ENCODE data around the gene COPZ2. TPM values are rescaled to one million over a fixed set of nuclear protein-coding genes. Genes with fewer than 3 reads are reported as not detected.
A peak's percentile ranks its signal among the peaks of the same experiment; 100 is the strongest.
"Not testable (repeated sequence)": the region's sequence is repeated elsewhere in the genome, so short reads cannot be mapped to it uniquely, and the experiment has no call there.

The COPZ2 gene
- total RNA-seq, 2 experiments from 2014 or later = 4.9 to 6.2 TPM

DNA sequence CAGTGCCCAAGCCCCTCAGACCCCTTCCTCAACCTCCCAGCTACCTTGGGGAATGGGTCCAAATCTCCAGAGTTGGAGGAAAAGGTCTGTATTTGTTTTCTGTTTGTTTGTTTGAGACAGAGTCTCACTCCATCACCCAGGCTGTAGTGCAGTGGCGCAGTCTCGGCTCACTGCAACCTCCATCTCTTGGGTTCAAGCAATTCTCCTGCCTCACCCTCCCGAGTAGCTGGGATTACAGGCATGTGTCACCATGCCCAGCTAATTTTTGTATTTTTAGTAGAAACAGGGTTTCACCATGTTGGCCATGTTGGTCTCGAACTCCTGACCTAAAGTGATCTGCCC lies 19.8 kb downstream of the COPZ2 start:
- intact Hi-C loops (cut with micrococcal nuclease) = loop anchor here (1.0 kb wide), 1 partner anchor 68 kb away; no protein-coding TSS in a partner anchor
- POLR2A ChIA-PET = interaction anchor here (0.6 to 1.1 kb wide), 3 partner anchors 67 to 175 kb away, joined by 3 to 5 read pairs (median 3); no protein-coding TSS in a partner anchor
- H3K9me3 Mint-ChIP-seq; H3K36me3 Mint-ChIP-seq; H3K27ac Mint-ChIP-seq; H3K4me3 Mint-ChIP-seq; H3K4me1 Mint-ChIP-seq (ENCODE audit: low read depth); DNase-seq: not testable (repeated sequence)
- CTCF ChIA-PET = interaction anchor here (0.6 to 2.7 kb wide), 10 partner anchors 39 to 601 kb away, joined by 3 to 15 read pairs (median 4); partner anchors contain the start of gene CDK5RAP3
- peaks cover 18% of the 10 kb centered on the region for H3K27me3 Mint-ChIP-seq

DNA sequence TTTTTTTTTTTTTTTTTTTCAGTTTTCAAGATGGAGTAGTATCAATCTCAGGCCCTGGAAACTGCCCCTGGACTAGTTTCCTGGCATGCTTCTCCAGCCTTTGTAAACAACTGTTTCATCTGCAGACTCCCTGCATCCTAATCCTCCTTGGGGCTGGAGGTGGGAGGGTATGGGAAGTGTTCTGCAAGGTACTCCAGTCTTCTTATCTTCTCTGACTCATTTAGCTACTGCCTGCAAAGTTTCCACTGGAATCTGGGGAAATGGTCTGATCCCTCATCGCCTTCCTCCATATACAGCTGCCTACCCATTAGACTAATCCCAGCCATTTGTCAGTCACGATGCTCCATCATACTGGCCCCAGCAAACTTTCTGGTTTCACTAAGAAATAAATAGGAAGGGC lies 21.5 kb downstream of the COPZ2 start:
- no peaks in the 10 kb centered on the region for H3K9me3 Mint-ChIP-seq
- no peak overlapping the region for H3K27ac Mint-ChIP-seq
- H3K4me3 Mint-ChIP-seq = no peak overlapping the region
- H3K36me3 Mint-ChIP-seq = no peaks in the 10 kb centered on the region
- DNase-seq = no peak
- peaks cover 20% of the 10 kb centered on the region for H3K4me1 Mint-ChIP-seq (ENCODE audit: low read depth)
- ChIA-PET POLR2A (no interaction called here), CTCF (interaction anchor here (1.7 kb wide), 1 partner anchor 58 kb away, joined by 5 read pairs; no protein-coding TSS in a partner anchor)
- peaks cover 24% of the 10 kb centered on the region for H3K27me3 Mint-ChIP-seq
- intact Hi-C loops (cut with micrococcal nuclease) = no loop called here

DNA sequence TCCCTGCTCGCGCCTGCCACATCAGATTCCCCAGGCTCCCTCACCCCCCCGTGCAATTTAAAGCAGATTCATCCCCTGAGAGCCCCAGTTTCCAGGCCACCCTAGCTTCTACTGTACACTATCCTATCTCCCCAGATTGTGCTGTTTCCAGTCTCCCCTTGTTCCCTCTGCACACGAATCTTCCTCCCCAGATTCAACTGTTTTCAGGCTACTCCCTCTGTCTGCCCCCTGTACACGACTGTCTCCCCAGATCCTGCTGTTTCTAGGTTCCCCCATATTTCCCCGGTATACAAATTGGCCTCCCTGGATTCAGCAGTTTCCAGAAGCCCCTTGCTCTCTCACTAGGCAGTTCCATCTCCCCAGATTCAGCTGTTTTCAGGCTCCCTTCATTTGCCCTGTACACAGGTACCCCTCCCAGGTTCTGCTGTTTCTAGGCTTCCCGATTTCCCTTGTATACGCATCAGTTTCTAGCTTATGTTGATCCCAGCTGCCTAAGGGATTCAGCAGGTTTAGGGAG lies 22.9 kb downstream of the COPZ2 start:
- Mint-ChIP-seq H3K9me3 (no peaks in the 10 kb centered on the region), H3K4me3 (no peak overlapping the region), H3K36me3 (no peaks in the 10 kb centered on the region), H3K27me3 (peaks cover 31% of the 10 kb centered on the region), H3K27ac (no peak overlapping the region), H3K4me1 (ENCODE audit: low read depth) (peaks cover 20% of the 10 kb centered on the region)
- ChIA-PET POLR2A (no interaction called here), CTCF (interaction anchor here (1.2 to 2.4 kb wide), 2 partner anchors 11 kb away, joined by 3 to 10 read pairs; no protein-coding TSS in a partner anchor)
- DNase-seq = no peak
- intact Hi-C loops (cut with micrococcal nuclease) = no loop called here

DNA sequence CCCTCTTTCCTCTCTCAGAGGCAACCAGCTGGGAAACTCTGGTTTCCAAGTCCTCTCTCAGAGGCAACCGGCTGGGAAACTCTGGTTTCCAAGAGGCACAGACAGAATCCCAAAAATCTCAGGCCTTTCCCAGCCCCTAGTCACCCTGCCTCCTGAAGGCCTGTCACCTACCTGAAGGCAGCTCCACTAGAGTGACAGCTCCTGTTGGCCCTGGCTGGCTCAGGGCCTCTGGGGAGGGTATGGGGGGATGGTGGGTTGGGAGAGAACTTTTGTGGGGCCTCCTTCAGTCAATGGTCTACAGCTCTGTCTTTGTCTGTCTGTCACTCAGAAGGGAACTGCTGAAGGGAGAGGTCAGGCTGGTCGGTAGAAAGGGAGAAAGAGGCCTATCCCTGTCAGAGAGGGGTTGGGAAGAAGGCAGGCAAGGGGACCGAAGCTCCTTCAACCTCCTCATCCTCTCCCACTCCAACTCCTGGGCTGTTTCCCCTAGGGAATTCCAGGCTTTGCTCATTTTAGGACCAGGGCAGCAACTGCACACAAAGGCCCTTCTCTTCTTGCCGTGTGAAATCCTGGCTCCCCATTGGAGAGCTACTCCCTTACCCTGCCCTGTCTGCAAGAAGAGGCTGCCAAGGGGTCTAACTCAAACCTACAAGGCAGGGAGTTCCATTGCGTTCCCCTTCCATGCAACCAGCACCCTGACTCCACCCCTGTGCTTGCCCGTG lies 23.6 kb downstream of the COPZ2 start:
- ChIA-PET POLR2A (interaction anchor here (0.6 kb wide), 1 partner anchor 13 kb away, joined by 4 read pairs; no protein-coding TSS in a partner anchor), CTCF (interaction anchor here (1.2 to 2.4 kb wide), 2 partner anchors 10 to 12 kb away, joined by 3 to 10 read pairs; no protein-coding TSS in a partner anchor)
- intact Hi-C loops (cut with micrococcal nuclease) = no loop called here
- no peak overlapping the region for H3K4me3 Mint-ChIP-seq
- H3K27ac Mint-ChIP-seq = no peak overlapping the region
- H3K9me3 Mint-ChIP-seq = no peaks in the 10 kb centered on the region
- no peak for DNase-seq
- H3K36me3 Mint-ChIP-seq = no peaks in the 10 kb centered on the region
- peaks cover 20% of the 10 kb centered on the region for H3K4me1 Mint-ChIP-seq (ENCODE audit: low read depth)
- peaks cover 34% of the 10 kb centered on the region for H3K27me3 Mint-ChIP-seq

DNA sequence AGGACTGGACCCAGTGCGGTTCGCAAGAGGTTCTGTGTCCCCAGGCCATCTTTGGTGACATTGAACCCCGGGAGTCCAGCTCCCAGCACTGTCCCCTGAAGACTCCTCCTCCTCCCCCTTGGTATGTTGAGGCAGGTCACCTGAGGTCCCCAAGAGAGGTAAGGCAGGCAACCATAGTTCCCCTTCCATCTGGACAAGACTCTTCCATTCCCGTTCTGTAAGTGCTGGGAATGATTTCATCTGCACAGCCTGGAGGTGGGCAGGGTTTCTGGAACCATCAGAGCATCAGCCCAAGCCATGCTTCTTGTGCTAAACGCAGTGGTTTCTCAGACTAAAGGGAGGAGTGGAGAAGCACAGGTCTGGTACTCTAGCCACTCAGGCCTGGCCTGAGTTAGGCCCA lies 24.9 kb downstream of the COPZ2 start:
- H3K27me3 Mint-ChIP-seq = peaks cover 38% of the 10 kb centered on the region
- peaks cover 17% of the 10 kb centered on the region for H3K4me1 Mint-ChIP-seq (ENCODE audit: low read depth)
- ChIA-PET POLR2A (no interaction called here), CTCF (interaction anchor here (1.2 to 3.0 kb wide), 8 partner anchors 8 to 66 kb away, joined by 4 to 16 read pairs (median 9); partner anchors contain the start of gene CDK5RAP3)
- H3K9me3 Mint-ChIP-seq = no peaks in the 10 kb centered on the region
- intact Hi-C loops (cut with micrococcal nuclease) = no loop called here
- no peaks in the 10 kb centered on the region for H3K36me3 Mint-ChIP-seq
- H3K4me3 Mint-ChIP-seq = peak overlapping the region; percentile 17
- DNase-seq = no peak
- H3K27ac Mint-ChIP-seq = no peak overlapping the region

DNA sequence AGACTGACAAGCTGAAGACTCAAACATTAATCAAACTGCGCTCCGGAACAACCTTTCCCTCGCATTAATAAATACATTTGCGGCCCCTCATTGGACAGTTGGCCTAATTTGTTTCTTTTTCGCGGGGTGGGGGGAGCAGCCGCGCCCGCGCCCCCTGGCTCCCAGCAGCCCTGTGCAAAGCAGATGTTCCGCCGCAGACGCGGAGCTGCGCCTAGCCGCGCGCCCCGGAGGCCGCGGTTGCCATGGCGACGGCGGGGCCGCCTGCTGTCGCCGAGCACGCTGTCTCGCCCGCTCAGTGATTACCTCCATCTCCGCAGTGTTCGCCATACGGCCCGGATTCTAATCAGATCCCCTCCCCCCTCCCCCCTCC lies 25.5 kb downstream of the COPZ2 start:
- H3K27me3 Mint-ChIP-seq = peaks cover 42% of the 10 kb centered on the region
- H3K27ac Mint-ChIP-seq = no peak overlapping the region
- peak; percentile 69 for DNase-seq
- intact Hi-C loops (cut with micrococcal nuclease) = no loop called here
- peak overlapping the region; percentile 66 for H3K4me3 Mint-ChIP-seq
- H3K9me3 Mint-ChIP-seq = no peaks in the 10 kb centered on the region
- H3K36me3 Mint-ChIP-seq = no peaks in the 10 kb centered on the region
- H3K4me1 Mint-ChIP-seq (ENCODE audit: low read depth) = peaks cover 13% of the 10 kb centered on the region
- ChIA-PET CTCF (interaction anchor here (0.7 to 3.0 kb wide), 12 partner anchors 9 to 171 kb away, joined by 3 to 16 read pairs (median 6); partner anchors contain the start of gene CDK5RAP3), POLR2A (no interaction called here)

DNA sequence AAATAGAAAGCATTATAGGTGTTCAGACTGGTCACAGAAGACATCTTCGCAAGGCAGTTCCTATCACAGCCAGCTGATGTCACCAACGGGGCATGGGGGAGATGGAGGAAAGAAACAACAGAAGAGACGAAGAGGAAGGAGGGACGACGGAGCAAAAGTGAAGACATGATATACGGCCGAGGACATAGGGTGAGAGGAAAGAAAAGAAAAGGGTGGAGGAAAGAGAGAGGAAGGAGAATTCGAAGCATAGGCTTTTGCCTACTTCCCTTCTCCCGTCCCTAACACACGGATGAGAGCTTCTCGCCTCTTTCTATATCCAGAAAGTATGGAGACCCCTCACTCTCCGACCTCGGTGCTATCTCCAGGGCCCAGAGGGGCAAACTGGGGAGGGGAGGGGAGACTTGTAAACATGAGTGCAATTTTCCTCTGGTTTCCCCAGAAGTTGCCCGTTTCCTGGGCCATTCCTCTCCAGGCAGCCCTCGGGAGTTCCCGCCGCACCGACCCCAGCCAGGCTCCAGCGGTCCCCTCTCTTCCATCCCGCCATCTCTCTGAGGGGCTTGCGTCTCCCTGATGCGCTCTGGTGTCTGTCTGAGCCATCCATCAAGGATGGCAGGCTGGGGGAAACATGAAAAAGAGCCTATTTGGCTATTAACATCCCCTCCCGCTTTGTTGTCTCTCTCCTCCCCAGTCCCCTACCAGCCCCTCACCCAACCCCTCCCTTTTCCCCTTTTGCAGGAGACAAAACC lies 26.0 kb downstream of the COPZ2 start:
- Mint-ChIP-seq H3K27ac (no peak overlapping the region), H3K9me3 (no peaks in the 10 kb centered on the region), H3K27me3 (peaks cover 45% of the 10 kb centered on the region), H3K4me3 (peak overlapping the region; percentile 66), H3K4me1 (ENCODE audit: low read depth) (peaks cover 13% of the 10 kb centered on the region), H3K36me3 (no peaks in the 10 kb centered on the region)
- peak; percentile 67 for DNase-seq
- POLR2A ChIA-PET = no interaction called here
- intact Hi-C loops (cut with micrococcal nuclease) = no loop called here
- CTCF ChIA-PET = interaction anchor here (0.6 to 3.0 kb wide), 15 partner anchors 9 to 607 kb away, joined by 3 to 16 read pairs (median 6); partner anchors contain the start of gene CDK5RAP3

DNA sequence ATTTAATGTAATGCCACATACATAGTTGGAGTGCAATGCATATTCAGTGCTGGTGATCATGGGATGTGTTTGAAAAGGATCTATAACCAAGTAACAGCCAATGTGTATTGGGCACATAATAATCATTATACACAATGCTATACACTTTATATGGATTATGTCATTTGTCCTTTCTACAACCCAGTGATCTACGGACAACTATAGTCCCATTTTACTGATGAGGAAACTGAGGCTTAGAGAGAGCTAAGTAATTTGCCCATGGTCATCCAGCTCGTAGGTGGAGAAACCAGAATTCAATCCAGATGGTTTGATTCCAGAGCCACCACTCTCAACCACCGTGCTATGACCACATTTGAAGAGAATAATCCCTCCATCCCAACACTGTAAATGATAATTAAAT lies 27.4 kb downstream of the COPZ2 start:
- Mint-ChIP-seq H3K9me3 (no peaks in the 10 kb centered on the region), H3K4me1 (ENCODE audit: low read depth) (peaks cover 15% of the 10 kb centered on the region), H3K36me3 (no peaks in the 10 kb centered on the region), H3K4me3 (no peak overlapping the region), H3K27me3 (peaks cover 50% of the 10 kb centered on the region), H3K27ac (no peak overlapping the region)
- ChIA-PET CTCF (interaction anchor here (0.8 to 3.0 kb wide), 6 partner anchors 11 to 120 kb away, joined by 3 to 16 read pairs (median 8); partner anchors contain the start of gene CDK5RAP3), POLR2A (no interaction called here)
- DNase-seq = no peak
- intact Hi-C loops (cut with micrococcal nuclease) = no loop called here

DNA sequence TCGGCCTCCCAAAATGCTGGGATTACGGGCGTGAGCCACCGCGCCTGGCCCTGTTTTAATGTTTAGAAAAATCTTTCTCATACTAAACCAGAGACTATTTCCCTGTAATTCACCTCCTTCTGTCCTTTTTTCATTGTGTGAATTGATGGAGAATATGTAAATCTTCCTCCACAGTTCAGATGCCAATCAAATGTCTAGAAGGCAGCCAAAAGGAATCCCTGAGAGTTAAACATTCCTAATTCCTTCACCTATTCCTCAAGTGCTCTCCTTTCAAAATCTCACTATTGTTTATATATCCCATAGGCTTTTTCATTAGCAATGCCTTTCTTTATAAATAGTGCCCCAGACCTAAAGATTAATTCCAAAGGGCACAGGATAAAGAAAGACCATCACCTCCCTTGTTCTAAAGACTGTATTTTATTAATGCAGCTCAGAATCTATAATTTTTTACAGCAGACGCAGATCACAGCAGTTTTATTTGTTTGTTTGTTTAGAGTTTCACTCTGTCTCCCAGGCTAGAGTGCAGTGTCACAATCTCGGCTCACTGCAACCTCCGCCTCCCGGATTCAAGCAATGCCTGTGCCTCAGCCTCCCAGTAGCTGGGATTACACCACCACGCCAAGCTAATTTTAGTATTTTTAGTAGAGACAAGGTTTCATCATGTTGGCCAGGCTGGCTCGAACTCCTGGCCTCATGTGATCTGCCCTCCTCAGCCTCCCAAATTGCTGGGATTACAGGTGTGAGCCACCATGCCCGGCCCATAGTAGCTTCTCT lies 30.5 kb downstream of the COPZ2 start:
- no peak for DNase-seq
- intact Hi-C loops (cut with micrococcal nuclease) = no loop called here
- ChIA-PET POLR2A (no interaction called here), CTCF (interaction anchor here (1.7 kb wide), 1 partner anchor 58 kb away, joined by 5 read pairs; no protein-coding TSS in a partner anchor)
- H3K4me1 Mint-ChIP-seq (ENCODE audit: low read depth) = peaks cover 14% of the 10 kb centered on the region
- H3K9me3 Mint-ChIP-seq = no peaks in the 10 kb centered on the region
- H3K27me3 Mint-ChIP-seq = peaks cover 41% of the 10 kb centered on the region
- no peaks in the 10 kb centered on the region for H3K36me3 Mint-ChIP-seq
- no peak overlapping the region for H3K27ac Mint-ChIP-seq
- no peak overlapping the region for H3K4me3 Mint-ChIP-seq

DNA sequence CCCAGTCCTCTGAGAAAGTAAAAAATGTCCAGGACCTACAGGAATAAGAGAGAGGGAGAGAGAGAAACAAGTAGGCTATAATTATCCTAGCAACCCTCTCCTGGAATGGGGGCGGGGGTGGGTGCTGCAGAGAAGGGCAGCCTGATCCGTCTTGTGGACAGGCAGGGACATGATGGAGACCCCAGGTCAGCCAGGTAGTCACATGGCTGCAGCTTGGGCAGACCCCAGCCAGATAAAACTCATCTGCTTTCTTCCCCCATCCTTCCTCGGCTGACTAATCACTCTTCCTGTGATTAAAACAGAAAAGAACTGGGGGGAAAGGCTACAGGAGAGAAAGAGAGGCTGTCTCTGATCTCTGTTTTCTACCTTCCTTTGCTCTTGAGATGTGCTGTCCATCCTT lies 32.6 kb downstream of the COPZ2 start:
- intact Hi-C loops (cut with micrococcal nuclease) = no loop called here
- no peaks in the 10 kb centered on the region for H3K36me3 Mint-ChIP-seq
- H3K9me3 Mint-ChIP-seq = no peaks in the 10 kb centered on the region
- POLR2A ChIA-PET = no interaction called here
- peaks cover 4% of the 10 kb centered on the region for H3K4me1 Mint-ChIP-seq (ENCODE audit: low read depth)
- no peak overlapping the region for H3K27ac Mint-ChIP-seq
- CTCF ChIA-PET = no interaction called here
- DNase-seq = no peak
- peaks cover 29% of the 10 kb centered on the region for H3K27me3 Mint-ChIP-seq
- H3K4me3 Mint-ChIP-seq = no peak overlapping the region

DNA sequence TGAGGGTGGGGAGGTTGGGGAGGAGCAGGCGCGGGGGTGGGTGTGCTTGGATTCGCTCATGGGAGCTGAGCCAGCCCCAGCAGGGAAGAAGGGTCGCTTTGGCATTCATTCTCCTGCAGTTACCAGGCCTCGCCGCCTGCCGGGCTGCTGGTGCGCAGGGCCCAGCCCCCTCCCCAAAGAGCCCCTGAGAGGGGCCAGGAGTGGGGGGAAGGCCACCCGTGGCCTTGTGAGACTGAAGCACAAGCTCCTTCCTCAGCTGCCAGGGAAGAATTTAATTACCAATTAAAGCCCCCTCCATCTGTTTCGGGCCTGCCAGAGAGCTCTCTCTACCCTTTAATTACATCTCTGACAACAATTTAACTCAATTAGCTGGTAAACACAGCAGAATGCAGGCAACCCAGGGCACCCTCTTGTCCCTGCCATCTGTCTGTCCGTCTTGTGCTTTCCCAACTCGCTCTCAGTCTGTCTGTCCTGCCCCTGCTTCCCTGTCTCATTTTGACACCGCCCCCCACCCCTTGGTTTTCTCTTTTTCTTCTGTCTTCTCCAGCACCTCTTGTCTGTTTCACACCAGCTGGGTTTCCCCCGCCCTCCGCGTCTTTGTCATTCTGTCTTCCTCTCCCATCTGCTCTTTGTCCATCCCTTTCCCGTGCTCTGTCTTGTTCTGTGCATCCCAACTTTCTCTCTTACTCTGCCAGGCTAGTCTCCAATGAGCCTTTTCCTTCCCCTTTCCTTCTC lies 34.0 kb downstream of the COPZ2 start:
- no peak overlapping the region for H3K27ac Mint-ChIP-seq
- no peak overlapping the region for H3K4me3 Mint-ChIP-seq
- ChIA-PET POLR2A (no interaction called here), CTCF (interaction anchor here (0.6 to 1.4 kb wide), 3 partner anchors 10 to 34 kb away, joined by 3 read pairs; no protein-coding TSS in a partner anchor)
- no peaks in the 10 kb centered on the region for H3K36me3 Mint-ChIP-seq
- no peaks in the 10 kb centered on the region for H3K9me3 Mint-ChIP-seq
- H3K4me1 Mint-ChIP-seq (ENCODE audit: low read depth) = peaks cover 7% of the 10 kb centered on the region
- intact Hi-C loops (cut with micrococcal nuclease) = no loop called here
- no peak for DNase-seq
- peaks cover 22% of the 10 kb centered on the region for H3K27me3 Mint-ChIP-seq
